Natural killer cell (primary cell): ENCODE measurements around the gene LRRC8A. TPM values are rescaled to one million over a fixed set of nuclear protein-coding genes. Genes with fewer than 3 reads are reported as not detected.
A peak's percentile ranks its signal among the peaks of the same experiment; 100 is the strongest.
"Not testable (repeated sequence)": the region's sequence is repeated elsewhere in the genome, so short reads cannot be mapped to it uniquely, and the experiment has no call there.

Source experiments
- ATAC-seq, 3 donors: fragments of 150-1000 bp in 2 of 3; fragments of 200-7000 bp in 1 of 3; cut with Tn5 transposase; 1 replicate in 1 of 3; 2 replicates in 2 of 3; pipeline ENCODE4 v1.10.0; 2021; ENCODE audit warnings: mild to moderate bottlenecking in 2 of 3, moderate library complexity in 2 of 3
- DNase-seq, 2 donors: peaks; one replicate each; pipeline versions ENCODE4 v3.0.0 to v3.0.0-alpha.2; 2013 to 2021; ENCODE audit warnings: mixed read lengths in 1 of 2
- H3K27ac ChIP-seq: one replicate; pipeline ENCODE4 v1.5.1; 2013; ENCODE audit warnings: mild to moderate bottlenecking, low read length
- H3K27me3 ChIP-seq: one replicate; pipeline ENCODE4 v1.6.1; 2013; ENCODE audit warnings: low read length; ENCODE audit not compliant: control insufficient read depth, insufficient read depth
- H3K36me3 ChIP-seq: one replicate; pipeline ENCODE4 v1.6.1; 2013; ENCODE audit warnings: low read length; ENCODE audit not compliant: control insufficient read depth, insufficient read depth
- H3K4me1 ChIP-seq: one replicate; pipeline ENCODE4 v1.6.1; 2013; ENCODE audit warnings: low read length; ENCODE audit not compliant: control insufficient read depth, insufficient read depth
- H3K4me3 ChIP-seq: one replicate; pipeline ENCODE4 v1.5.1; 2013; ENCODE audit warnings: low read length
- H3K9me3 ChIP-seq: one replicate; pipeline ENCODE4 v1.6.1; 2013; ENCODE audit warnings: low read length; ENCODE audit not compliant: control insufficient read depth, insufficient read depth
- H3K27ac Mint-ChIP-seq, 2 donors: one replicate each; pipeline ENCODE4 v1.8.0; 2022; ENCODE audit warnings: mild to moderate bottlenecking in 2 of 2, mixed read lengths in 2 of 2, moderate library complexity in 1 of 2
- H3K27me3 Mint-ChIP-seq, 2 donors: one replicate each; pipeline ENCODE4 v1.8.0; 2022; ENCODE audit warnings: low read depth in 2 of 2, mixed read lengths in 2 of 2
- H3K36me3 Mint-ChIP-seq: one replicate; pipeline ENCODE4 v1.8.0; 2022; ENCODE audit warnings: mixed read lengths
- H3K4me1 Mint-ChIP-seq, 2 donors: one replicate each; pipeline ENCODE4 v1.8.0; 2022; ENCODE audit warnings: mixed read lengths in 2 of 2
- H3K4me3 Mint-ChIP-seq: one replicate; pipeline ENCODE4 v1.8.0; 2022; ENCODE audit warnings: mild to moderate bottlenecking, moderate library complexity, mixed read lengths
- H3K9me3 Mint-ChIP-seq, 2 donors: one replicate each; pipeline ENCODE4 v1.8.0; 2022; ENCODE audit warnings: mixed read lengths in 2 of 2
- WGBS: methylation state at CpG from one replicate; pipeline ENCODE4 v1.1.7; 2013; ENCODE audit warnings: missing lambda C conversion rate; ENCODE audit not compliant: insufficient coverage; 5-methylcytosine and 5-hydroxymethylcytosine counted together
- intact Hi-C: fragments of 100-400 bp; cut with micrococcal nuclease; formaldehyde crosslinking; loops from one replicate; pipeline ENCODE4 v1.14.2; 2022
- total RNA-seq, 4 donors: library from RNA; stranded (reverse); fragments of 120-200 nt in 1 of 4; gene quantifications; one replicate each; pipeline versions ENCODE4 v1.2.3 to v1.2.4, GENCODE V29; 2013 to 2022
- TF ChIP-seq, protein P1 (sequence below): fragments of 200-600 bp; IDR thresholded peaks from one replicate; pipeline ENCODE4 v1.8.0; 2022; ENCODE audit warnings: antibody characterized with exemption

LRRC8A gene
- total RNA-seq, 3 donors from 2014 or later (not counting 1 experiment from before 2014, with no cell fraction given) = 60.0 to 82.9 (median 67.9) TPM

DNA sequence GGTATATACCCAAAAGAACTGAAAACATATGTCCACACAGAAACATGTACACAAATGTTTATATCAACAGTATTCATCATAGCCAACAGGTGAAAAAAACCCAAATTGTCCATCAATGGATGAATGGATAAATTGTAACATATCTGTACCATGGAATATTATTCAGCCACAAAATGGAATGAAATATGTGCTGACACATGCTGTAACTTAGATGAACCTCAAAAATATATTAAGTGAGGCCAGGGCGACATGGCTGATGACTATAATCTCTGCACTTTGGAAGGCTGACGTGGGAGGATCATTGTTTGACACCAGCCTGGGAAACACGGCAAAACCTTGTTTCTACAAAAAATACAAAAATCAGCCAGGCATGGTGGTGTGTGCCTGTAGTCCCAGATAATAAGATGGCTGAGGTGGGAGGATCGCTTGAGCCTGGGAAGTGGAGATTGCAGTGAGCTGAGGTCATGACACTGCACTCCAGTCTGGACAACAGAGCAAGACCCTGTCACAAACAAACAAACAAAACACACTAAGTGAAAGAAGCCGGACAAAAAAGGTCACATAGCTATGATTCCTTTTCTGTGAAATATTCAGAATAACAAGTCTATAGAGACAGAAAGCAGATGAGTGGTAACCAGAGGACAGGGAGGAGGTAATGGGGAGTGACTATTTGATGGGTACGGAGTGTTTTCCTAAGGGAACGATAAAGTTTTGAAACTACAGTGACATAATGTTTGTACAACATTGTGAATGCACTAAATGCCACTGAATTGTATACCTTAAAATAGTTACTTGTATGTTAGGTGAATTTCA, 11.6 kb upstream of the LRRC8A start:
- H3K4me1 Mint-ChIP-seq = no peaks in the 10 kb centered on the region
- Histone ChIP-seq H3K9me3 (no peaks in the 10 kb centered on the region), H3K4me3 (no peak overlapping the region), H3K27ac (no peak overlapping the region), H3K4me1 (no peaks in the 10 kb centered on the region), H3K27me3 (no peaks in the 10 kb centered on the region), H3K36me3 (no peaks in the 10 kb centered on the region)
- ATAC-seq = no peak
- H3K9me3 Mint-ChIP-seq = no peaks in the 10 kb centered on the region
- TF ChIP-seq, protein P1, sequence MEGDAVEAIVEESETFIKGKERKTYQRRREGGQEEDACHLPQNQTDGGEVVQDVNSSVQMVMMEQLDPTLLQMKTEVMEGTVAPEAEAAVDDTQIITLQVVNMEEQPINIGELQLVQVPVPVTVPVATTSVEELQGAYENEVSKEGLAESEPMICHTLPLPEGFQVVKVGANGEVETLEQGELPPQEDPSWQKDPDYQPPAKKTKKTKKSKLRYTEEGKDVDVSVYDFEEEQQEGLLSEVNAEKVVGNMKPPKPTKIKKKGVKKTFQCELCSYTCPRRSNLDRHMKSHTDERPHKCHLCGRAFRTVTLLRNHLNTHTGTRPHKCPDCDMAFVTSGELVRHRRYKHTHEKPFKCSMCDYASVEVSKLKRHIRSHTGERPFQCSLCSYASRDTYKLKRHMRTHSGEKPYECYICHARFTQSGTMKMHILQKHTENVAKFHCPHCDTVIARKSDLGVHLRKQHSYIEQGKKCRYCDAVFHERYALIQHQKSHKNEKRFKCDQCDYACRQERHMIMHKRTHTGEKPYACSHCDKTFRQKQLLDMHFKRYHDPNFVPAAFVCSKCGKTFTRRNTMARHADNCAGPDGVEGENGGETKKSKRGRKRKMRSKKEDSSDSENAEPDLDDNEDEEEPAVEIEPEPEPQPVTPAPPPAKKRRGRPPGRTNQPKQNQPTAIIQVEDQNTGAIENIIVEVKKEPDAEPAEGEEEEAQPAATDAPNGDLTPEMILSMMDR = no peak
- H3K27ac Mint-ChIP-seq = no peak overlapping the region
- 97% methylated on average over 5 of the region's 7 CpGs for WGBS
- H3K27me3 Mint-ChIP-seq = no peaks in the 10 kb centered on the region
- DNase-seq = no peak
- H3K36me3 Mint-ChIP-seq = no peaks in the 10 kb centered on the region
- H3K4me3 Mint-ChIP-seq = no peak overlapping the region
- intact Hi-C loops = no loop called here

DNA sequence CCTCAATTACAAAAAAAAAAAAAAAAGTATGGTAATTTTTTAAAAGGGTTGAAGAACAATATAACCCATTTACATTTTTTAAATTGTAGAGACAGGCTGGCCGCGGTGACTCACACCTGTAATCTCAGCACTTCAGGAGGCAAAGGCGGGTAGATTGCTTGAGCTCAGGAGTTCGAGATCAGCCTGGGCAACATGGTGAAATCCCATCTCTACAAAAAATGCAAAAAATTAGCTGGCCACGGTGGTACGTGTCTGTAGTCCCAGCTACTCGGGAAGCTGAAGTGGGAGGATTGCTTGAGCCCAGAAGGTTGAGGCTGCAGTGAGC, 11.0 kb upstream of the LRRC8A start:
- intact Hi-C loops, H3K27me3 ChIP-seq, H3K9me3 ChIP-seq, H3K36me3 Mint-ChIP-seq, H3K27me3 Mint-ChIP-seq, H3K4me3 ChIP-seq, H3K4me1 ChIP-seq, H3K9me3 Mint-ChIP-seq, H3K36me3 ChIP-seq, ATAC-seq, H3K4me3 Mint-ChIP-seq, H3K27ac ChIP-seq, H3K27ac Mint-ChIP-seq, H3K4me1 Mint-ChIP-seq, DNase-seq: not testable (repeated sequence)
- 88% methylated on average over 7 of the region's 7 CpGs for WGBS

DNA sequence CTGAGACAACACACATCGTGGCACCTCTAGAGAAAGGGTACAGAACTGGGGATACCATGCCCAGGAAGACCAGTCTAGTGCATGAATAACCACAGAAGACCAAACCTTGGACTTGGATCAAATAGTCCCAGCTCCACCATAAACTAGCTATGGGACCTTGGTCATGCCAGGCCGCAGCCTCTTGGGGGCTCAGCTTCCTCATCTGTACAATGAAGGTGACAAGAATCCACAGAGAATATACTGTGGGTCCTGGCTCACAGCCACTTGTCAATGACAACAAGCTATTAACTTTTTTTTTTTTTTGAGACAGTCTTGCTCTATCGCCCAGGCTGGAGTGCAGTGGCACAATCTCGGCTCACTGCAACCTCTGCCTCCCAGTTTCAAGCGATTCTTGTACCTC, 4.1 kb upstream of the LRRC8A start:
- Mint-ChIP-seq H3K36me3 (no peaks in the 10 kb centered on the region), H3K9me3 (no peaks in the 10 kb centered on the region), H3K27me3 (no peaks in the 10 kb centered on the region), H3K27ac (no peak overlapping the region), H3K4me1 (peaks cover 24 to 27% of the 10 kb centered on the region in 2 donors), H3K4me3 (no peak overlapping the region)
- no peaks in the 10 kb centered on the region for H3K27me3 ChIP-seq
- no peak overlapping the region for H3K27ac ChIP-seq
- WGBS = 68% methylated on average over 5 of the region's 5 CpGs
- no peaks in the 10 kb centered on the region for H3K36me3 ChIP-seq
- intact Hi-C loops = no loop called here
- peaks cover 10% of the 10 kb centered on the region for H3K4me1 ChIP-seq
- H3K4me3 ChIP-seq = no peak overlapping the region
- no peak for DNase-seq
- H3K9me3 ChIP-seq = no peaks in the 10 kb centered on the region
- ATAC-seq = no peak
- TF ChIP-seq, protein P1 = no peak

DNA sequence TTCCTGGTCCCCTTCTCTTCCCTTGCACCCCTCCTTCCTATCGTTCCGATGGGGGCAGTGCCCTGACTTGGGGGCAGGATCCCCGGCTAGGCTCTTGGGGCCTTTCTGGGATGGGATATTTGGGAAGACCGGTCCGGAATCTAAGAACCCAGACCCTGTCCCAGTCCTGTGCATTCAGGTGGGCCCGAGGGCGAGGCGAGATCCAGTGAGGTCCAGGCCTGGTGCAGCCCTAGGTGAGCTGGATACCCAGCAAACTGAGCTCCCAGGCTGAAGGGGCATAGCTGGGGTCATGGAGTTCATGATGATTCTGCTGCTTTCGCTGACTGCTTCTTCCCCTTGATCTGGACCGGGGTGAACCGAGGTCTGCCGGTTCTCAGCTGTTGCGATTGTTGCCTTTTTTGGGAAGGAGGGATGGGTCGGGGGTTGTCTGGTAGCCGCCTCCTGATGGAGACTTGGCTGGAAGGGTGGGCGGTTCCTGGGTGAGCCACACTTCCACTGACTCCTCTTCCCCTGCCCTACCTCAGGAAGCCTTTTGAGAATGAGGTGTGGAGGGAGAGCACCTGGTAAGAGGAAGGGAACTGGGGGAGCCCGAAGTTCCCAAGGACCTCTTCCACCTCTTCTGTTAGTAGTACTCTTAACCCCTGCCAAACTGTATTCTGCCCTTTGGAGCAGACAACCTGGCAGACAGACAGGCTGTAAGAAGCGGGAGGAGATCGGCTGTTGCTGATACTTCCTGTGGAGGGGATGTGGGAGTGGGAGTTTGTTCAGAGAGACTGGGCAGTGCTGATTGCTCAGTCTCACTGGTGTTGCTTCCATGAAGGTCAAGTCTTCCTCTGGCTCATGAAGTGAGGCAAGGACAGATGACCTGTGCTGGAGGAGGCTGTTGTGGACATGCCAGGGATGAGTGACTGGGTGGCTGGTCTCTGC, 1.0 kb downstream of the LRRC8A start:
- H3K4me1 ChIP-seq = peaks cover 37% of the 10 kb centered on the region
- under 1% methylated on average over 14 of the region's 19 CpGs for WGBS
- H3K4me3 ChIP-seq = peak overlapping the region; percentile 77
- peak overlapping the region; percentile 97 for H3K4me3 Mint-ChIP-seq
- H3K27ac ChIP-seq = peak overlapping the region; percentile 74
- TF ChIP-seq, protein P1 = no peak
- H3K36me3 Mint-ChIP-seq = no peaks in the 10 kb centered on the region
- H3K27ac Mint-ChIP-seq = peak overlapping the region; percentile 93 to 97
- no peaks in the 10 kb centered on the region for H3K9me3 Mint-ChIP-seq
- H3K27me3 ChIP-seq = no peaks in the 10 kb centered on the region
- H3K4me1 Mint-ChIP-seq = peaks cover 60% of the 10 kb centered on the region in 2 donors
- intact Hi-C loops = loop anchor here (1.0 to 5.0 kb wide), 3 partner anchors 19 to 64 kb away; partner anchors contain the start of genes DOLK, NUP188 and PHYHD1
- no peaks in the 10 kb centered on the region for H3K9me3 ChIP-seq
- ATAC-seq (no peak), DNase-seq (peak in 1 of 2 donors; percentile 32)
- H3K27me3 Mint-ChIP-seq = no peaks in the 10 kb centered on the region
- H3K36me3 ChIP-seq = peaks cover 16% of the 10 kb centered on the region
